GM19351 (cell line): ENCODE results near the gene COL10A1.

ENCODE experiments used
- ATAC-seq: cut with Tn5 transposase; IDR thresholded peaks from one replicate; pipeline ENCODE4 v1.9.1; 2021; ENCODE audit warnings: mild to moderate bottlenecking, moderate library complexity; ENCODE audit not compliant: unreplicated experiment

COL10A1 gene

DNA sequence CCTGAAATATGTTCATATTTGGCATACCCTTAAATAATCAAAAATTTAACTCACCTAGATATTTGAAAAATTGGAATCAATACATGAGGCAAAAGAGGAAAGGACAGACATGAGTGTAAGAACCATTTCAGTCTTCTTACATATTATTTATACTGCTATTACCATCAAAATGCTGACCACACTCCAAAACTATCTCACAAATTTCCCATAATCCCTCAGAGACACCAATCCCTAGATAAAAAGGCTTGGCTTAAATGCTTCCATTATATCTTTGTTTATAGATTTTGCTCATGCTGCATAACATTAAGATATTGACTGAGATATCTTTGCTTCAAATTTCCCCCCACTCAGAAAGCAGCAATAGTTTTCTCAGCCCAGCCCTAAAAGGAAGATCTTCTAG lies 37.0 kb downstream of the COL10A1 start:
- no peak for ATAC-seq

DNA sequence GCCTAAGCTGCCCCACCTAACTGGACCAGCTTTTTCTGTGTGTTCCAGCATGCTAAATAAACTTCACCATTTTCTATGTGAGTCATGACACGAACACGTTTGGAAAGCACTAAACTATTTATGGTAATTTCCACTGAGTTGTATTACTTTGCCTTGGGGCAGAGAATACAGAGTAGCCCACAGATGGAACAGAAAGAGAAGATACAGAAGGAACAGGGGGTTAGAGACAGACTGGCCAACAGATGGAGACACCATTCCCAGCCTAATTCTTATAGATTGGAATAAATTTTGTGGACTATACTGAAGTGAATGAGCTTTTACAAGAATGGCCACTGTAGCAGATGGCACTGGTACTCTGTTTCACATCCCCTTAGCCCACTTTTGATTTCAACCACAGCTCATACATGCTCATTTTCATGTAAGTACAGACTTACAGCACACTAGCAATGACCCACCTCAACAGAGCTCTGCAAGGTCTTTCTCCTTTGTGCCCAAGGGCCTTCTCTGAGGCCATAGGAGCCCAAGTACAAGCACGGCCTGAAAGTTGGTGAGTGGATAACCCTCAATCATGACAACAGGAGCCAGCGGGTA lies 38.4 kb downstream of the COL10A1 start:
- ATAC-seq, result peak; percentile 88

DNA sequence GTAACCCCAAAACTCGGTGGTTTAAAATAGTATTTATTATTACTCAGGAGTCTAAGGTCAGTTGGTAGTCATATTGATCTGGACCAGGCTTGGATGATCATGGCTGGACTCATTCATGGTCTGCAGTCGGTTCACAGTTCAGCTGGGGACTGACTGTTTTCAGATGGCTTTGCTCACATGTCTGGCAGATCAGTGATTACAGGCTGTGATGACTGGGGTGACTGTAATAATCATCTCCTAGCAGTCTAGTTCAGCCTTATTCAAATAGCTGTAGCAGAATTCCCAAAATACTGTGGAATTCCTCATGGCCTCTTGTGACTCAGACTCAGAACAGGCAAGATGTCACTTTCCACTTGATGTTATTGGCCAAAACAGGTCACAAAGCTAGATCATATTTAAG lies 41.6 kb downstream of the COL10A1 start:
- ATAC-seq, result no peak

GRCh38 chr6:116083052-116083451 lies 42.9 kb downstream of the COL10A1 start:
- no peak for ATAC-seq

GRCh38 chr6:116078945-116079344 lies 47.0 kb downstream of the COL10A1 start:
- ATAC-seq, result no peak

DNA sequence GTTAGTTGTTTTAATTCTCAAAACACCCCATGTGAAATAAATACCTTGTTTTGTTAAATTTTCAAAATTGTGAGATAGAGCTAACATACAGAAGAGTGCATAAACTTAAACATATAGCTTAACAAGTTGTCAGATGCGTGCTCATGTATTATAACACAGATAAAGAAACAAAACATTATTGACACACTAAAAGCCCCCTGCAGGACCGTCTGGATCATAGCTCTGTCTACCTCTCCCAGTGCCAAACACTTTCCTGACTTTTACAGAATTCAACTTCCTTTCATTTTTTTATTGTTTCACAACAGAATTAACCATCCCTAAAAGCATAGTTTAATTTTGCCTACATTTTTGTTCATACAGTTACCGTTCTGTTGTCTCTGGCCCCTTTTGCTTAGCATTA lies 47.4 kb downstream of the COL10A1 start:
- ATAC-seq, result no peak

DNA sequence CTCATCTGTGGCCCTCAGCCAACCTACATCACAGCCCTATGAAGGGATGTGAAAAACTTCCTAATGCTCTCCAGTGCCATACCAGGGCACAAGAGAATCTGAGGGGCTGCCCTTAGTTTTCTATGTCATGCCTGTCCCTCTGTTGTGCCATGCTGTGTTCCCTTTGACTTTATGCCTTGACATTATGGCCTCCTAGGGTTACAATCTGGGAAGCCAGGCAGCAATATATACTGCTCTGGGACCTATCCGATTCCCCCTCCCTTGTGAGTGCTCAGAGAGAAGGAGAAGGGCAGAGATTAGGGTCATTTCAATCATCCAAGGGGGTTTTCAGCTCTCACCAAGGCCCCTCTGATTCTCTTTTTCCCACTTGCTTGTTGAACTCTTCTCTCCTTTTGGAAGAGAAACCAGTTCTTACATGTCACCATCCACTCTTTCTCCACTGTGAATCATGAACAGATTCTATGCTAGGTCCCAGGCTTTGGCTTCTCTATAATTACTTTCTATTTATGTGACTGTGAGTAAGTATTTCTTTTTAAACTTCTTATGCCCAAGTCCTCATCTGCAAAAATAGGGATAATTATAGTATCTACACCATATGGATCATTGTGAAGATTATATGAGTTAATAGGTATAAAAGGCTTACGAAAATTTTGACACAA lies 51.1 kb downstream of the COL10A1 start:
- ATAC-seq, result no peak

DNA sequence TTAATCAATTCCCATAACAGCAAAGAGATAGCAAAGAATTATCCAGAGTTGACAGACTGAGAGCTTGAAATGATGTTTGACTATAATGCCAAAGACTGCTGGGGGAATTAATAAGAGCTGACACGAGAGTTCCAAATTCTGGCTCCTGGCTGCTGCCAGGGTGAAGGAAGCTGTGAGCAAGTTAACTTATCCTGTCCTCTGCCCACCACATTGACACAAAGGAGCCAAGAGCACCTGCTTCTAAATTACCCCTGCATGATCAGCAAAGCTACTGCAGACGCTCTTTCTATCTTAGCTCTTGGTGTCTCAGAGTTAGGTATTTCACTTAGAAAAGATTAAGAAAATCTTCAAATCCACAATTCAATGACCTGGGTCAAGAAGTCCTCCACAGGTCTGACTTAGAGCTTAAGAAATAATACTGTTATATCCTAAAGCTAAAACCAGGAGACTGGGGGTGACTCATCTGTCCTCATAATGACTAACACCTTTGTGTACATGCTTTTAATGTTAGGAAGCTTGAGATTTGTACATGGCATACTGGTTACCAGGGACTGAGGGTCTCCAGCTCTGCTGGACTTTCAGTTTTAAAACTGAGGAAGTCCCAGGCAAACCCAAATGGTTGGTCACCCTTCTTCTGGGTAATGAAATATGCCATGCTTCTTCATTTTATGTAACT lies 52.0 kb downstream of the COL10A1 start:
- ATAC-seq, result no peak

GRCh38 chr6:116072368-116072767 lies 53.6 kb downstream of the COL10A1 start:
- no peak for ATAC-seq

- ATAC-seq, result no peak
Observed at GRCh38 chr6:116070616-116071389, 55.1 kb downstream of the COL10A1 start.

GRCh38 chr6:116070101-116070500 lies 55.8 kb downstream of the COL10A1 start:
- no peak for ATAC-seq
